Limb (tissue), 2 donors: Measurements from ENCODE around the gene TRMU.

Source experiments
- DNase-seq, 2 donors: peaks; one replicate each; pipeline ENCODE4 v3.0.0-alpha.2; 2016; ENCODE audit errors: extremely low spot score in 2 of 2

Gene TRMU

DNA sequence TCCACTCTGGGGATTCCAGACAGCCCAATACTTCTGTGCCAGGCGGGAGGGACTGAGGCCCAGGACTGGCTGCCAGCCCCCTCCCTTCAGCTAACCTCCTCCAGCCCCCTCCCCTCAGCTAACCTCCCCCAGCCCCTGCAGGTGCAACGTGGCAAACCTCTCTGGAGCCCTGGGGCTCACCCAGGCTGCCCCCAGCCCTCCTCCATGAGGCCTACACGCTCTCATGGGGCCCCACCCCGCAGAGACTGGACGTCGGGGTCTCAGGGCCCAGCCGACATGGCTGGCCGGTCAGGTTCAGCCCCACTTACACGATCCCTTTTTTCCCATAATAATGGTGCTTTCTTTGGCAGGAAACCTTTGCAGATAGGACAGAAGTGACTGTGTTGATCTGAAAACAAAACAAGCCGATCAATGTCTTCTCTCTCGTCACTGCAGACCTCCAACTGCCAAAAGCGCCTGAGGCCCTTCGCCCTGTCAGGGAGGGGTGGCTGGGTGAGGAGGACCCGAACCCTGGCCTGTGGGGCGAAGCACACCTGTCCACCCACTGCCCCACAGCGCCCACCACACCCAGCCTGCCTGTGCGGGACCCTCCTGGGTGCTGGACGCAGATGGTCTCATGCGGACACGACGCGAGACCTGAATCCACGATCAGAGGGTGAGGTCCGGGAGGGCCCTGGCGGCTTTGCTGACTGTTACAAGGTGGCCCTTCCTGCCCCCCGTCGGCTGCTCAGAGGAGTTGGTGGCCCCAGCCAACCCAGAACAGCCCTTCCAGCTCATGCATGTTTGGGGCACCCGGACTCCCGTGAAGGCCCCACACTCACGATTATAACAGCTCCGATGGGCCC lies 33.6 kb downstream of the TRMU start:
- DNase-seq: no peak

DNA sequence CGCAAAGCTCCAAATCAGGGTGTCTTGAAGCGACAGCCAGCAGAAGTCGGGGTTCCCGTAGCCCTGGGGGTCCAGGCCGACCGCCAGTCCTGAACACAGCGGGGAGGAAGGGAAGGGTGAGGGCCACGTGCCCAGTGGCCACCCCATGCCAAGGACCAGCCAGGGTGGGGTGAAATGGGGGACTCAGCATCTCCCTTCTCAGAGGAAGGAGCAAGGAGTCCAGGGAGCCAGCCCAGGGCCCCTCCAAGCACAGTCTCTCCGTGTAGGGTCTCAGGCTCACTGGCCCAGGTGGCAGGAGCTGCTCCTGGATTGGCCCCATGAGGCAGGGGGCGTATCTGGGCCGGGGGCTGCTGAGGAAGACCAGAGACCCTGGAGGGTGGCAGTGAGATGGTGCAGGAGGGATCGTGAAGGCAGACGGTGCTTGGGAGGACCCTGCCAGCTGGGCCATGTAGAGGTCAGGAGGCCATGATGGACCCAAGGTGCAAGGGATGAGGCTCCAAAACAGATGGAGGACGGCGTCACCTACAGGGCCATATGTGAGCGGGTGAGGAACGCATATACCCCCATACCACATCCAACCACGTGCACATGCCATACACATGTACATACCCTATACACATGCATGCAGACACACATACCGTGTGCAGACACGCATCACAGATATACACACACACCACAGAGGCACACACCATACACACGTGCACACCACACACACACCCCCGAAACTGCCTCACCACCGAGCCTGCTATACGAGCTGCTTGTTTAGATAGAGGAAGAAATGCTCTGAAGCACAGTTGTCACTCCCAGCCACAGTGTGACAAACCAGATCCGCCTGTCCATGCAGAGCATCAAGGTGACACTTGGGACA lies 34.4 kb downstream of the TRMU start:
- DNase-seq: no peak

- DNase-seq: no peak
Measured at GRCh38 chr22:46370584-46371291, 35.2 kb downstream of the TRMU start.

- no peak for DNase-seq
Measured at GRCh38 chr22:46371623-46372226, 36.2 kb downstream of the TRMU start.

- DNase-seq: no peak
Measured at GRCh38 chr22:46372686-46373085, 37.2 kb downstream of the TRMU start.

DNA sequence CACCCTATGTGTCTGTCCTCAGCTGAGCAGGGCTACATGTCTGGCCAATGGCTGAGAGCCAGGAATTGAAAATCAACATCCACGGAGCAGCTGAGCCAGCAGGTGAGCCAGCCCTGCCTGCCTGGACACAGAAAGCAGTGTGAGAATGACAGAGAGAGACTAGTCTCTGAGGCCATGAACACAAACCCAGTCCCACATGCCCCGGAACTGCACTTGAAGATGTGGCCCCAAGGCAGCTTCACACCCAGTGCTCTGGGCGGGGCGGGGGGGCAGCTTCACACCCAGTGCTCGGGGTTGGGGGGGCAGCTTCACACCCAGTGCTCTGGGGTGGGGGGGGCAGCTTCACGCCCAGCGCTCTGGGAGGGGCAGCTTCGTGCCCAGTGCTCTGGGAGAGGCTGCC lies 37.6 kb downstream of the TRMU start:
- DNase-seq: no peak

DNA sequence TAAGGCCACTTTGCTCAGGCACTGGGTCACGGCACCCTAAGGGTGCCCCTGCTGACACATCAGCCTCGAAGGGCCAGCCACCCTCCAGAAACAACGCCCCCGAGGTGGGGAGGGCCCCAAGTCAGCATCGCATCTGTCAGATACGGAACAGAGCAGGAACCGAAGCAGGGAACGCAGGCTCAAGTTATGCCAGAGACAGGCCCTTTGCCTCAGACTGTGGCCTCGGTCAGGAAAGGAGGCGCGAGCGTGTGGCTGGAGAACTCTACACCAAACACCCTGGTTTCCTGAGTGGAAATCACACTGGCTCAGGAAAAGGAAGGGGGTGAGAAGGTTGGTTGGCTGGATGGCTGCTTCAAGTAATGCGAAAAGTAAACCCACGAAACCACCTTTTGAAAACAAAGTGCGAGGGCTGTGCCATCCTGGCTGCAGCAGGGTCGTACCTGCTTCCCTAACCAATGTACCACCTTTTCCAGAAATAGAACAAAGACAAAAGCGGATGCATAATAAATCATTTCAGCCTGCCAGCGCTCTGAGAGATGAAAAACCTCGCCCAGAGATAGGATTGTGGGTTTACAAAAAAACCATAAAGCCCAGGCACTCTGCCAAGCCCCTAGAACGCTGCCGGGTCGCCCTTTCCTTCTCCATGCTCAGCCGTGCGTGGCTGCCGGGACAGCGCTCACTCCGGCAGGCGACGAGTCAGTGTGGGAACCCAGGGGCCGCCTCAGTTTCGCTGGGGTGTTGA lies 38.6 kb downstream of the TRMU start:
- DNase-seq: no peak

DNA sequence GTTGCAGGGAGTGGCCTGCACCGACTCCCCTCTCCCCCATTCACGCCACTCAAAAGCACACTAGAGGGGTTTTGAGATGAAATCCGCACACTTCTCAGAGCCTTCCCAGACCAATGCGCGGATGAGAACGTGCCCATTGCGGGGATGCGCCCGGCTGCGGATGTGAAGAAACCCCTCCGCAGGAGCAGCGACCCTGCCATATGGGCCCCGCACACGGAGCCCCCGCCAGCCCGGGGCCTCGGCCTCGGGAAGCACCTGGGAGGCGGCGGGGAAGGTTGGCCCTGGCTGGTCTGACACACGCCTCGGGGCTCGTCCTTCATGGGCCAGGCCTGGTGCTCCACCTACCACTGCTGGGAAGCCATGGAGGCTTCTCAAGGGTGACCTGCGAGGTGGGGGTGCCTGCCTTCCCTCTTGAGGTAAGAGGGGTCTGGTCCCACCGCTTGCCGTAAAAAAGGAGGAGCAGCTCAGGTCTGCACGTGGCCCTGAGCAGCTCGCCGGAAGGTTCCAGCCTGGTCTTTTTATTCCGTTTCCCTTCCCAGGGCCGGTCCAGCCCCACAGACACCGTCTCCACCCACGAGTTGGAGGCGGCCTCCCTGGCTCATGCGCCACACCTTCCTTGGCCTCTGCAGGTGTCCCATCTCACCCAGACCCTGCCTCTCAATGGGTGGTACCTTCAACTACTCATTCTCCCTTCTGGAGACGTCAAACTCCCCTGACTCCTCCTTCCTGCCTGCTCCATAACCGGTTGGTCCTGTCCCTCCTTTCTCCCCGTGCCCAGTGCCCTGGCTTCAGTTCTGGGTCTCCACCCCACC lies 39.4 kb downstream of the TRMU start:
- DNase-seq: no peak

DNA sequence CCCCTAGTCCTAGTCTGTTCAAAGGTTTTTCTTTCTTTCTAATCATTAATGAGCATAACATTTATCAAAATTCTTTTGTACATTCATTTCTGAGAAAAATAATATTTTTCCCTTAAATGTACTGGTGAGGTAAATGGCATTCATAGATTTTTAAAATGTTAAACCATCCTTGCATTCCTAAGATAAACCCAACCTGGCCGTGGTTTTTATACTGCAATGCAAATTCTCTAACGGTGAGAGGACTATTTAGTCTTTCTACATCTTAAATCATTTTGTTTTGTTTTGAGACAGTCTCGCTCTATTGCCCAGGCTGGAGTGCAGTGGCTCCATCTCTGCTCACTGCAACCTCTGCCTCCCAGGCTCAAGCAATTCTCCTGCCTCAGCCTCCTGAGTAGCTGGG lies 40.6 kb downstream of the TRMU start:
- DNase-seq: no peak

GRCh38 chr22:46376908-46377524 lies 41.5 kb downstream of the TRMU start:
- DNase-seq: no peak

DNA sequence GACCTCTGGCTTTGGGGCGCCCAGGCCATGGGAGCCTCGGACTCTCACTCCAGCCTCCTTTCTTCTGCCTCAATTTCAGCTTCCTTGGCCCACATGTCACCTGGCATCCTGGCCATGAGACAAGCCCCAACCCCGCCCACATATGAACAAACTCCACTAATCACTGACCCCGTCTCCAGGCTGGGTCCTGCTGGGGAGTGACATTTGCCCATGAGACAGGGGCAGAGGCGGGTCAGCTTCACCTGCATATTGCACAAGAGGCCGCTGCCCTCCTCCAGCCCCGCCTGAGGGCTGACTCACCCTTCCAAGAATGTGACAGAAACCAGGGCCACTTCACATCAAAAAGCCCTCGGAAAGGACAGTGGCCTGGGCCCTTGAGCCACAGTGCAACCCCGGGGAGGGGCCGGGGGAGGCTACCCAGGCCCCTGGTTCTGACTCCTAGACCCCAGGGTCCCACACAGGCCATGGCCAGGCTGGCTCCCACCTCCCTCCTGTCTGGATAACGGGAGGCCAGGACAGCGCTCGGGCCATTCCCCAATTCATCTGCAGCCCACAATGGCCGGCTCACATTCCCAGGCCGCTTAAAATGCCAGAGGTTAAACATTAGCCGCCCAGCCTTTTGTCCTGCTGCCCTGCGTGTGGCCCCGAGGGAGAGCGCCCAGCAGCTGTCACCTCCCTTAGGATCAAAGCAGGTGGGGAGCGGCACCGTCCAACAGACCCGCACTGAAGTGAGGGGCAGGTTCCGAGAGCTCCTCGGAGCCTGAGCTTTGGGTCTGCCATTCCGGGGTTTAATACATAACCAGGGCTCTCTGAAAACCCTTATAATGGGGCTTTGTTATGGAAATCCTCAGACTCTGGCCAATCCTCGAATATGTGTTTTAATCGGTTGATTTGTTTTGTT lies 42.3 kb downstream of the TRMU start:
- no peak for DNase-seq

DNA sequence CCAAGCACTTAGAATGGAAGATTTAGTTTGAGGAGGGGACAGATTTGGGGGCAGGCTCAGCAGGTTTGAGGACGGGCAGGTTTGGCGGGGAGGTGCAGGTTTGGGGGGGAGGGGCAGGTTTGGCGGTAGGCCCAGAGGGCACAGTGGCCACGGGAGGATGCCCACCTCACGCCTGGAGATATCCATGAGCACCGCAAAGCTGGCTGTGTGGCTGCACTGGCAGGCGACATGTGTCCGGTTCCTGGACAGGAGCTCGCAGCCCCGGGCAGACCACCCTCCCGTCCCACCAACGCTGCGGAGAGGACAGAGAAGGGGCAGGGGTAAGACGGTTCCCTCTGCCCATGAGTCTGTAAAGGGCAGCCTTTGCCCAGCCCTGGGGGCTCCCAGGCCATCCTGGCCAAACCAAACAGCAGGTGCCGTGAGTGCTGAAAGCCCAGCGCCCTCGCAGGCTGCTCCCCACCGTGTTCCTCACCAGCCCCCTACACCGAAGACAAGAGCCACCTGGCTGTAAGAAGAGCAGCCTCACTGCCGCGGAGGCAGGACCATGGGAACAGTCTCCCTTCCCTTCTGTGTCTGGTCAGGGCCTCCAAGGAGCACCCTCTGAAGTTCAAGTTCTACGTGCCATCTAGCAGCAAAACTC lies 43.0 kb downstream of the TRMU start:
- no peak for DNase-seq

- no peak for DNase-seq
Measured at GRCh38 chr22:46379066-46379930, 43.8 kb downstream of the TRMU start.

DNA sequence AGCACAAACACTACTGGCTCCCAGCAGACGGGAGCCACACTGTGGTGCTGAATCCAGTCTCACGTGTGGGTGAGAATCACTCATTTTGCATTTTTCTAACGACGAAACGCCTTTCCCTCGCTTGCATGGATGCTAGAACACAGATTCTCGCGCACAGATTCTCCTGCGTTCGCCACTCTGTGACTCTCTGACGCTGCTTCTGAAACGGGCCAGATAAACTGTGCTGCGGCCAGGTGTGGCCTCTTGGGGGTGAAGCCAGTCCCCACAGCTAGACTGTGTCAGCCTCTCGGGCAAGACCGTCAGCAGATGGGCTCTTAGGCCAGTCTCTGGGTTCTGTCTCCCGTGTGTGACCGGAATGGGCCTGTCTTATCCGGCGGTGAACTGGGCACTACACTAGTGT lies 44.6 kb downstream of the TRMU start:
- DNase-seq: no peak

GRCh38 chr22:46380581-46380980 lies 45.1 kb downstream of the TRMU start:
- DNase-seq: no peak

GRCh38 chr22:46381142-46381541 lies 45.6 kb downstream of the TRMU start:
- DNase-seq: no peak

- no peak for DNase-seq
Measured at GRCh38 chr22:46381731-46382130, 46.2 kb downstream of the TRMU start.
